Measurements from ENCODE around the gene AK1. TPM values are rescaled to one million over a fixed set of nuclear protein-coding genes. Genes with fewer than 3 reads are reported as not detected.

Gene AK1
- total and polyA plus RNA-seq, 2 donors (not counting 3 experiments of a cell fraction or from before 2014, with no cell fraction given), result 115 to 148 TPM

- H3K9me3 ChIP-seq (replicated peaks; ENCODE audit: control insufficient read depth, insufficient read depth, low read length), result no peaks in the 10 kb centered on the region
- no peak for TF ChIP-seq JUN (IDR thresholded peaks at IDR 0.05; ENCODE audit: borderline replicate concordance, insufficient read depth, insufficient read length, low read depth)
- no peak for TF ChIP-seq GATA2 (IDR thresholded peaks at IDR 0.05; ENCODE audit: insufficient read depth, insufficient read length, low read depth, low read length)
- TF ChIP-seq, protein P1, sequence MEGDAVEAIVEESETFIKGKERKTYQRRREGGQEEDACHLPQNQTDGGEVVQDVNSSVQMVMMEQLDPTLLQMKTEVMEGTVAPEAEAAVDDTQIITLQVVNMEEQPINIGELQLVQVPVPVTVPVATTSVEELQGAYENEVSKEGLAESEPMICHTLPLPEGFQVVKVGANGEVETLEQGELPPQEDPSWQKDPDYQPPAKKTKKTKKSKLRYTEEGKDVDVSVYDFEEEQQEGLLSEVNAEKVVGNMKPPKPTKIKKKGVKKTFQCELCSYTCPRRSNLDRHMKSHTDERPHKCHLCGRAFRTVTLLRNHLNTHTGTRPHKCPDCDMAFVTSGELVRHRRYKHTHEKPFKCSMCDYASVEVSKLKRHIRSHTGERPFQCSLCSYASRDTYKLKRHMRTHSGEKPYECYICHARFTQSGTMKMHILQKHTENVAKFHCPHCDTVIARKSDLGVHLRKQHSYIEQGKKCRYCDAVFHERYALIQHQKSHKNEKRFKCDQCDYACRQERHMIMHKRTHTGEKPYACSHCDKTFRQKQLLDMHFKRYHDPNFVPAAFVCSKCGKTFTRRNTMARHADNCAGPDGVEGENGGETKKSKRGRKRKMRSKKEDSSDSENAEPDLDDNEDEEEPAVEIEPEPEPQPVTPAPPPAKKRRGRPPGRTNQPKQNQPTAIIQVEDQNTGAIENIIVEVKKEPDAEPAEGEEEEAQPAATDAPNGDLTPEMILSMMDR (IDR thresholded peaks at IDR 0.05; ENCODE audit: extremely low read depth in 1 of 2, insufficient read depth in 1 of 2, low read depth in 1 of 2, low read length in 2 of 2), result no peak
- TF ChIP-seq POLR2AphosphoS5 (IDR thresholded peaks at IDR 0.05; ENCODE audit: insufficient read depth, low read depth, low read length), result no peak
- TF ChIP-seq POLR2A (IDR thresholded peaks at IDR 0.05; ENCODE audit: low read depth, low read length), result no peak
- TF ChIP-seq MYC (IDR thresholded peaks at IDR 0.05; ENCODE audit: low read depth, low read length), result no peak
- TF ChIP-seq FOS (IDR thresholded peaks at IDR 0.05; ENCODE audit: borderline replicate concordance, insufficient read depth, low read length), result no peak
- TF ChIP-seq, protein P2, sequence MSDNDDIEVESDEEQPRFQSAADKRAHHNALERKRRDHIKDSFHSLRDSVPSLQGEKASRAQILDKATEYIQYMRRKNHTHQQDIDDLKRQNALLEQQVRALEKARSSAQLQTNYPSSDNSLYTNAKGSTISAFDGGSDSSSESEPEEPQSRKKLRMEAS (IDR thresholded peaks at IDR 0.05; ENCODE audit: insufficient read depth, insufficient read length), result no peak
- no peak for TF ChIP-seq EZH2 (IDR thresholded peaks at IDR 0.05; ENCODE audit: borderline replicate concordance, low read depth, low read length, severe bottlenecking)
- H3K27me3 ChIP-seq (ENCODE audit: control insufficient read depth in 2 of 2, insufficient read depth in 2 of 2, low read length in 2 of 2), result no peaks in the 10 kb centered on the region
- H3K4me2 ChIP-seq (ENCODE audit: insufficient read depth, low read length), result no peak overlapping the region
- ChIA-PET POLR2A (no interaction called here), CTCF (interaction anchor here (1.2 to 6.3 kb wide), 5 partner anchors 12 to 121 kb away, joined by 3 to 101 read pairs (median 3); partner anchors contain the start of gene TOR2A)
- intact Hi-C loops (cut with micrococcal nuclease), result no loop called here
- dilution Hi-C loops (cut with MboI; ENCODE audit: extremely low pct_ligation_motif_present, low sequenced_read_pairs), result no loop called here
- no peak overlapping the region for H3K9ac ChIP-seq (replicated peaks; ENCODE audit: extremely low read depth, insufficient read depth, low read length)
- H3K4me3 ChIP-seq (replicated peaks in 1 of 3; ENCODE audit: insufficient read depth in 1 of 3, low read depth in 1 of 3, low read length in 3 of 3), result no peak overlapping the region
- FAIRE-seq (no peak), DNase-seq (ENCODE audit: low read depth, low spot score) (no peak)
- peaks cover 2 to 8% of the 10 kb centered on the region in 2 experiments for H3K36me3 ChIP-seq (ENCODE audit: control insufficient read depth in 2 of 2, extremely low read depth in 1 of 2, insufficient read depth in 2 of 2, low read length in 2 of 2)
- H3K9me1 ChIP-seq (replicated peaks; ENCODE audit: control insufficient read depth, extremely low read depth, insufficient read depth, low read length), result no peaks in the 10 kb centered on the region
- H3K27ac ChIP-seq (ENCODE audit: insufficient read depth, low read depth, low read length), result peak overlapping the region; percentile 13
- H4K20me1 ChIP-seq (replicated peaks; ENCODE audit: control insufficient read depth, extremely low read depth, insufficient read depth, low read length), result no peaks in the 10 kb centered on the region
- BruUV-seq (replicated peaks), result no TSS peak
- H2AFZ ChIP-seq (ENCODE audit: low read depth, low read length), result no peak overlapping the region
- peaks cover 20% of the 10 kb centered on the region for H3K4me1 ChIP-seq (ENCODE audit: control insufficient read depth, extremely low read depth, insufficient read depth, low read length)
- H3K79me2 ChIP-seq (ENCODE audit: control insufficient read depth, insufficient read depth, low read length), result peaks cover 37% of the 10 kb centered on the region
Measured at GRCh38 chr9:127856094-127856728, 21.3 kb downstream of the AK1 start.

Data from endothelial cell of umbilical vein (primary cell).